K562 (cell line): ENCODE data around the gene NXN. TPM values are rescaled to one million over a fixed set of nuclear protein-coding genes. Genes with fewer than 3 reads are reported as not detected.

Experiments used
- ATAC-seq: fragments of 200-7000 bp; cut with Tn5 transposase; 3 replicates; pipeline ENCODE4 v1.9.1; 2020; ENCODE audit warnings: moderate library complexity
- BruUV-seq: library from RNA; stranded (reverse); fragments of 400-500 nt; replicated peaks from 2 replicates; lab custom pipeline; 2021; lab: Mats Ljungman, UMichigan
- CTCF ChIA-PET: fragments of 300-600 bp; formaldehyde crosslinking; extraction: SDS; loops from one replicate; lab custom pipeline; 2021; ENCODE audit warnings: low intra/inter-chr PET ratio; lab: Yijun Ruan, JAX
- POLR2A ChIA-PET: fragments of 300-600, 350-650 bp; sonication (Branson Sonifier 250); formaldehyde crosslinking; extraction: SDS; loops from one replicate; lab custom pipeline; 2021; ENCODE audit warnings: antibody characterized with exemption, inconsistent platforms; lab: Yijun Ruan, JAX
- DNase-seq, 4 experiments: peaks; one replicate each; pipeline versions ENCODE4 v3.0.0 to v3.0.0-alpha.2; 2011 to 2018; ENCODE audit warnings: low spot score in 3 of 4, mixed read lengths in 3 of 4; ENCODE audit errors: extremely low read depth in 1 of 4
- FAIRE-seq: peaks from 2 replicates; lab custom pipeline; 2011; peaks lifted over from hg19 to GRCh38; lab: Jason Lieb, UNC
- H2AFZ ChIP-seq: 2 replicates; pipeline ENCODE4 v1.6.0; 2011; ENCODE audit warnings: low read depth, low read length, control low read depth, inconsistent platforms
- H3K27ac ChIP-seq: fragments of 200-600 bp; 3 replicates; pipeline ENCODE4 v1.8.0; 2011; ENCODE audit warnings: low read depth, mild to moderate bottlenecking, control low read depth, inconsistent platforms, low read length, moderate library complexity, mixed read lengths; ENCODE audit errors: extremely low read depth
- H3K27me3 ChIP-seq, 2 experiments: fragments of 300-600 bp in 1 of 2; 2 replicates in 1 of 2; 3 replicates in 1 of 2; pipeline versions ENCODE4 v1.6.0 to v1.8.0; 2011; ENCODE audit warnings: inconsistent platforms in 2 of 2, low read length in 2 of 2, mild to moderate bottlenecking in 1 of 2, mixed read lengths in 1 of 2, moderate library complexity in 1 of 2; ENCODE audit not compliant: control insufficient read depth in 2 of 2, insufficient read depth in 2 of 2
- H3K36me3 ChIP-seq: fragments of 300-600 bp; 3 replicates; pipeline ENCODE4 v1.8.0; 2011; ENCODE audit warnings: mild to moderate bottlenecking, low read length, inconsistent platforms; ENCODE audit not compliant: control insufficient read depth, insufficient read depth
- H3K4me1 ChIP-seq, 2 experiments: fragments of 200-600 bp in 1 of 2; replicated peaks in 1 of 2; 2 replicates in 1 of 2; 3 replicates in 1 of 2; pipeline versions ENCODE4 v1.5.1 to v1.8.0; 2011; ENCODE audit warnings: inconsistent platforms in 2 of 2, low read length in 2 of 2, mild to moderate bottlenecking in 1 of 2, mixed read lengths in 1 of 2, moderate library complexity in 1 of 2; ENCODE audit not compliant: control insufficient read depth in 2 of 2, insufficient read depth in 2 of 2
- H3K4me2 ChIP-seq: 2 replicates; pipeline ENCODE4 v1.6.1; 2011; ENCODE audit warnings: low read length, control low read depth, inconsistent platforms, mixed read lengths; ENCODE audit not compliant: insufficient read depth
- H3K4me3 ChIP-seq: fragments of 200-600 bp; sonication (generic), shearing (Covaris generic); 2 replicates; pipeline ENCODE4 v1.5.1; 2016; ENCODE audit warnings: control low read depth, inconsistent platforms
- H3K79me2 ChIP-seq: fragments of 200-600 bp; 3 replicates; pipeline ENCODE4 v1.8.0; 2011; ENCODE audit warnings: low read length, inconsistent platforms; ENCODE audit not compliant: control insufficient read depth, insufficient read depth
- H3K9ac ChIP-seq, 2 experiments: 2 replicates each; pipeline versions ENCODE4 v1.6.0 to v1.6.1; 2011; ENCODE audit warnings: low read depth in 2 of 2, low read length in 2 of 2, control low read depth in 1 of 2, inconsistent platforms in 1 of 2, mild to moderate bottlenecking in 1 of 2, mixed read lengths in 1 of 2; ENCODE audit not compliant: insufficient read depth in 1 of 2
- H3K9me1 ChIP-seq: one replicate; pipeline ENCODE4 v1.6.0; 2011; ENCODE audit warnings: inconsistent platforms, mild to moderate bottlenecking, low read length, moderate library complexity; ENCODE audit not compliant: control insufficient read depth, insufficient read depth
- H3K9me3 ChIP-seq: replicated peaks from 2 replicates; pipeline ENCODE4 v1.5.1; 2011; ENCODE audit warnings: low read depth, low read length, inconsistent platforms; ENCODE audit not compliant: control insufficient read depth, insufficient read depth
- H4K20me1 ChIP-seq: replicated peaks from 2 replicates; pipeline ENCODE4 v1.6.1; 2011; ENCODE audit warnings: low read length, inconsistent platforms, mixed read lengths; ENCODE audit not compliant: control insufficient read depth, insufficient read depth
- ATF2 ChIP-seq: sonication (generic); formaldehyde crosslinking; IDR thresholded peaks from 2 replicates; pipeline ENCODE4 v1.8.1; 2022; ENCODE audit warnings: missing genetic modification reagents
- GMEB1 ChIP-seq: fragments of 250-450 bp; sonication (Bioruptor Pico); IDR thresholded peaks from 2 replicates; pipeline ENCODE4 v1.4.0; 2020; ENCODE audit warnings: mild to moderate bottlenecking
- MLX ChIP-seq, 2 experiments: fragments of 450-650 bp in 1 of 2; sonication (generic) in 1 of 2; formaldehyde crosslinking; conservative IDR thresholded peaks; 2 replicates each; pipeline versions ENCODE4 v1.4.0 to v1.8.1; 2020 to 2022; ENCODE audit warnings: mild to moderate bottlenecking in 1 of 2, missing genetic modification reagents in 1 of 2
- MYNN ChIP-seq, 2 experiments: sonication (generic); formaldehyde crosslinking in 1 of 2; IDR thresholded peaks; 2 replicates each; pipeline versions ENCODE4 v1.5.0 to v1.6.1; 2016 to 2020; ENCODE audit warnings: antibody characterized with exemption in 1 of 2, missing genetic modification reagents in 1 of 2
- NR2F6 ChIP-seq: fragments of 450-650 bp; formaldehyde crosslinking; IDR thresholded peaks from 2 replicates; pipeline ENCODE4 v1.4.0; 2020; ENCODE audit warnings: mild to moderate bottlenecking
- PHF20 ChIP-seq: fragments of 450-650 bp; IDR thresholded peaks from 2 replicates; pipeline ENCODE4 v1.6.1; 2018; ENCODE audit not compliant: partially characterized antibody
- PRPF4 ChIP-seq: fragments of 200-400 bp; formaldehyde crosslinking; IDR thresholded peaks from one replicate; pipeline ENCODE4 v1.6.1; 2017; ENCODE audit warnings: low read length, low read depth, mild to moderate bottlenecking; ENCODE audit not compliant: insufficient read depth, poor library complexity, severe bottlenecking
- PTBP1 ChIP-seq: fragments of 200-400 bp; formaldehyde crosslinking; IDR thresholded peaks from 2 replicates; pipeline ENCODE4 v1.6.1; 2017; ENCODE audit warnings: low read depth, low read length
- SIRT6 ChIP-seq: IDR thresholded peaks from one replicate; pipeline ENCODE4 v1.6.1; 2012; ENCODE audit warnings: low read depth, mild to moderate bottlenecking, control low read depth, inconsistent platforms, low read length, moderate library complexity
- SMARCE1 ChIP-seq: fragments of 450-650 bp; IDR thresholded peaks from 2 replicates; pipeline ENCODE4 v1.7.1; 2016; ENCODE audit warnings: mild to moderate bottlenecking
- TAL1 ChIP-seq: fragments of 450-650 bp; IDR thresholded peaks from 2 replicates; pipeline ENCODE4 v1.6.1; 2016; ENCODE audit warnings: mild to moderate bottlenecking
- TBL1XR1 ChIP-seq, 2 experiments: IDR thresholded peaks; 2 replicates each; pipeline ENCODE4 v1.6.1; 2012; ENCODE audit warnings: improper control_type of control experiment in 2 of 2, low read length in 2 of 2, mild to moderate bottlenecking in 1 of 2
- TCF7 ChIP-seq: sonication (generic); IDR thresholded peaks from 2 replicates; pipeline ENCODE4 v1.6.1; 2016; ENCODE audit warnings: antibody characterized with exemption, borderline replicate concordance
- ZBTB5 ChIP-seq: fragments of 450-650 bp; IDR thresholded peaks from 2 replicates; pipeline ENCODE4 v1.6.1; 2017; ENCODE audit warnings: antibody characterized with exemption
- WGBS: fragments of 100-300 bp; shearing (Covaris generic); methylation state at CpG from one replicate; pipeline ENCODE4 v1.1.6; 2016; ENCODE audit warnings: low coverage, mixed read lengths; ENCODE audit not compliant: insufficient coverage; ENCODE audit errors: missing lambda C conversion rate; 5-methylcytosine and 5-hydroxymethylcytosine counted together
- in situ Hi-C: fragments of 300-500 bp; cut with MboI; formaldehyde crosslinking; loops from 4 replicates; pipeline ENCODE4 v1.15.0; 2018; ENCODE audit warnings: inconsistent platforms, mixed read lengths
- intact Hi-C: fragments of 100-400 bp; cut with micrococcal nuclease; formaldehyde crosslinking; loops from 2 replicates; pipeline ENCODE4 v1.14.2; 2022
- polyA plus RNA-seq, 8 experiments: library from polyadenylated mRNA; depleted of rRNA in 4 of 8; stranded (reverse) in 5 of 8; unstranded in 3 of 8; fragments of >200 nt; fragmentation: Nextera tagmentation in 2 of 8; fragmentation: Illumina TruSeq in 1 of 8; extraction: Ambion mirVana in 2 of 8; extraction: Trizol in 1 of 8; gene quantifications; 2 replicates each; pipeline versions ENCODE4 v1.2.1 to v1.2.3, GENCODE V29; 2011 to 2014; ENCODE audit warnings: inconsistent platforms in 1 of 8, missing spikeins in 1 of 8
- total RNA-seq, 7 experiments: library from RNA; depleted of rRNA in 6 of 7; stranded (reverse); fragments of >200 nt in 6 of 7; fragmentation: Illumina TruSeq in 2 of 7; extraction: Trizol in 2 of 7; gene quantifications; 2 replicates each; pipeline versions ENCODE4 v1.2.1 to v1.2.3, GENCODE V29; 2011 to 2021; ENCODE audit warnings: low replicate concordance in 1 of 7

The NXN gene
- total and polyA plus RNA-seq, 9 of the 15 experiments (the other 6 are each of a cell fraction or from before 2014, with no cell fraction given): 0.08 to 0.39 (median 0.29) TPM; not detected in 5

- TF ChIP-seq GMEB1: no peak
- no peak for TF ChIP-seq MLX (CRISPR knock-in tag; conservative IDR thresholded peaks at IDR 0.05)
- TF ChIP-seq TAL1: no peak
Observed at GRCh38 chr17:778096-778495, 201.5 kb downstream of the NXN start (continued).

- no peaks in the 10 kb centered on the region for H3K9me1 ChIP-seq
- ChIA-PET CTCF (no interaction called here), POLR2A (no interaction called here)
- in situ Hi-C loops: no loop called here
- FAIRE-seq (no peak), DNase-seq (no peak), ATAC-seq (no peak)
- H3K27ac ChIP-seq: no peak overlapping the region
- no TSS peak for BruUV-seq
- H4K20me1 ChIP-seq: no peaks in the 10 kb centered on the region
- no peaks in the 10 kb centered on the region for H3K79me2 ChIP-seq
- TF ChIP-seq PTBP1 (no peak), SIRT6 (no peak), ATF2 (CRISPR knock-in tag) (no peak), ZBTB5 (no peak), TBL1XR1 (IDR thresholded peaks at IDR 0.05; ENCODE audit: low read length in 2 of 2) (no peak), NR2F6 (CRISPR knock-in tag) (no peak), PRPF4 (no peak), SMARCE1 (no peak), MYNN (IDR thresholded peaks at IDR 0.05) (no peak), MYNN (CRISPR knock-in tag; IDR thresholded peaks at IDR 0.05) (no peak), PHF20 (no peak), TCF7 (no peak)
- no peaks in the 10 kb centered on the region for H3K27me3 ChIP-seq
- H3K9ac ChIP-seq: no peak overlapping the region
- peaks cover 91% of the 10 kb centered on the region for H3K36me3 ChIP-seq
- H3K4me2 ChIP-seq: no peak overlapping the region
- H2AFZ ChIP-seq: no peak overlapping the region
- H3K9me3 ChIP-seq: no peaks in the 10 kb centered on the region
- no peaks in the 10 kb centered on the region for H3K4me1 ChIP-seq
- intact Hi-C loops: no loop called here
- WGBS: 92% methylated on average over 5 of the region's 5 CpGs
- no peak overlapping the region for H3K4me3 ChIP-seq
Observed at GRCh38 chr17:774313-774584, 205.3 kb downstream of the NXN start.
